ENCODE results near the gene PRKCH.

DNA sequence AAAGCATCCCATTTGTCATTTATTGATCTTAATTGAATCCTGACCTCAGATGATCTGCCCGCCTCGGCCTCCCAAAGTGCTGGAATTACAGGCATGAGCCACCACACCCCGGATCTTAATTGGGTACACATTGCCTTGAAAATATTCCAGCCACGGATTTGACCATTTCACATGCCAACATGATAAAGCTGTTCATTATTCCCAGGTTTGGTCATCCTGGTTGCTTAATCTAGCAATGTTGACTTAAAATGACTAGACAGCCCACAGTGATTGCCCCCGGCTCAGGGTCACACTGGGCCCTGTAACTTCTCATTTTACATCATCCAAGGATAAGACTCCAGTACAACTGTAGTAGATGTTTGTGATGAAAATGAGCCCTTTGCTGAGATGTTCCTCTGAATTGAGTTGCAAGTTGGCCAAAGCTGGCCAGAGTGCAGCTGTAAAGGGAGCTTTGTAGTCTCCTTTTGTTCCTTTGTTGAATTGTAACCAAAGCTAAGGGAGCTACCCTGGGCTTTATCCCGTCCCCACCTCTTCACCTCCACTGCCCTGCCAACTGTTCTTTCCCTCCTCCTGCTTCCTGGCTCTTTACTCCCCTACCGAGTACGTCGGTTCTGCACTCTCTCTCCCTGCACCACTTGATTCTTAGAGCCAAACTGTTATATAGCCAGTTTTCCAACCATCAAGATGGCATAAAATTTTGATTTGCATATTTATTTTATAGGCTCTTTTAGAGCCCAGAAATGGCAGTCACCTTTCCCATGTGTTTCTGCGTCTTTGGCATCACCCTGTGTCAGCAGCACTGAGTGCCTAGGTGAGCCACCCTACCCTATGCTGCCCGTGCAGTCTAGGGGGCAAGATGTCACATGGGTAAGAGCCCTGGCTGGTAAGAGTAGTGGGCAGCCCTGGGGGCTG, 232.6 kb downstream of the PRKCH start:
- TF ChIP-seq, protein P1, sequence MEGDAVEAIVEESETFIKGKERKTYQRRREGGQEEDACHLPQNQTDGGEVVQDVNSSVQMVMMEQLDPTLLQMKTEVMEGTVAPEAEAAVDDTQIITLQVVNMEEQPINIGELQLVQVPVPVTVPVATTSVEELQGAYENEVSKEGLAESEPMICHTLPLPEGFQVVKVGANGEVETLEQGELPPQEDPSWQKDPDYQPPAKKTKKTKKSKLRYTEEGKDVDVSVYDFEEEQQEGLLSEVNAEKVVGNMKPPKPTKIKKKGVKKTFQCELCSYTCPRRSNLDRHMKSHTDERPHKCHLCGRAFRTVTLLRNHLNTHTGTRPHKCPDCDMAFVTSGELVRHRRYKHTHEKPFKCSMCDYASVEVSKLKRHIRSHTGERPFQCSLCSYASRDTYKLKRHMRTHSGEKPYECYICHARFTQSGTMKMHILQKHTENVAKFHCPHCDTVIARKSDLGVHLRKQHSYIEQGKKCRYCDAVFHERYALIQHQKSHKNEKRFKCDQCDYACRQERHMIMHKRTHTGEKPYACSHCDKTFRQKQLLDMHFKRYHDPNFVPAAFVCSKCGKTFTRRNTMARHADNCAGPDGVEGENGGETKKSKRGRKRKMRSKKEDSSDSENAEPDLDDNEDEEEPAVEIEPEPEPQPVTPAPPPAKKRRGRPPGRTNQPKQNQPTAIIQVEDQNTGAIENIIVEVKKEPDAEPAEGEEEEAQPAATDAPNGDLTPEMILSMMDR (IDR thresholded peaks at IDR 0.05), result no peak
- TF ChIP-seq POLR2A (IDR thresholded peaks at IDR 0.05), result no peak
- TF ChIP-seq EP300 (IDR thresholded peaks at IDR 0.05), result no peak
